ENCODE measurements around the gene MED15.

DNA sequence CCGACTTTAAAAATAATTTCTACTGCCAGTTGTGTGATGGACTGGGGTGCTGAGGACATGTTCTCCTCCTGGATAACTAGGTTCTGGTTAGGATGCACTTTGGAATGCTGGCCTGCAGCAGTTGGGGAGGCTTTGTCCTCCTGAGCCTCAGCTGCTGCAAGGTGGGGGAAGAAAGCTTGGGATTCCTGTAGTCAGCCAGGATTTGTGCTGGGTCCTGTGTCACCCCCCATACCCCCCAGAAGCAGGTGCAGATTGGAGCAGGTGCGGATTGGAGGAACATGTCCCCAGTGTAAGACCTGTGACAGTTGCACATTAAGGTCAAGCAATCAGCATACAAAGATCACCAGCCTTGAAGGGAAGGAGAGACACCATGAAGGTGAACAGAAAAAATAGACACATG lies 51.1 kb downstream of the MED15 start:
- TF ChIP-seq CTCF (IDR thresholded peaks at IDR 0.05) = no peak
- no peak for TF ChIP-seq POLR2A (IDR thresholded peaks at IDR 0.05)
